ENCODE results near the gene THOC2.
"Not testable (repeated sequence)": the region's sequence is repeated elsewhere in the genome, so short reads cannot be mapped to it uniquely, and the experiment has no call there.

The THOC2 gene

DNA sequence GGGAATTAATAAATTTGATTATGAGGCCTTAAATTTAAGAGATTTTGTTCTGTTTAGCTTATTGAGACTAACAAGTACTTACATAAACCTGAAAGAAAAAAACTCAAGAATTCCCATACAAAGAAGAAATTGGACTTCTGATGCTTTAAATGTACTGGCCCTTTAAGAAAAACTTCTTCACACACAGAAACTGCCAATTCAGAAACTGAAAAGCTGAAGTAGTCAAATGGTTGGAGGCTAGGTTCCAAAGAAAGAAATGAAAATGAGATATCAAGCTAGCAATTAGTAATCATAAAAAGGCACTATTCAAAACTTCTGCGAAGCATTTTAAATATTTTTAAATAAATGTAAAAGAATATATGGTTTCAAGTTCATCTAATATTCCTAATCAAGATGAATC, 151.3 kb downstream of the THOC2 start:
- Histone ChIP-seq H3K9ac (no peak overlapping the region), H3K79me2 (no peaks in the 10 kb centered on the region), H3K4me2 (ENCODE audit: low read length) (no peak overlapping the region), H3K4me3 (ENCODE audit: low read depth, low read length) (no peak overlapping the region), H3K4me1 (no peaks in the 10 kb centered on the region), H3K27me3 (ENCODE audit: control insufficient read depth, insufficient read depth, low read length) (no peaks in the 10 kb centered on the region), H3K36me3 (ENCODE audit: control insufficient read depth, insufficient read depth, low read length) (no peaks in the 10 kb centered on the region), H2AFZ (no peak overlapping the region), H3K27ac (no peak overlapping the region), H3K9me3 (ENCODE audit: control insufficient read depth, low read length) (no peaks in the 10 kb centered on the region)
- TF ChIP-seq, protein P1, sequence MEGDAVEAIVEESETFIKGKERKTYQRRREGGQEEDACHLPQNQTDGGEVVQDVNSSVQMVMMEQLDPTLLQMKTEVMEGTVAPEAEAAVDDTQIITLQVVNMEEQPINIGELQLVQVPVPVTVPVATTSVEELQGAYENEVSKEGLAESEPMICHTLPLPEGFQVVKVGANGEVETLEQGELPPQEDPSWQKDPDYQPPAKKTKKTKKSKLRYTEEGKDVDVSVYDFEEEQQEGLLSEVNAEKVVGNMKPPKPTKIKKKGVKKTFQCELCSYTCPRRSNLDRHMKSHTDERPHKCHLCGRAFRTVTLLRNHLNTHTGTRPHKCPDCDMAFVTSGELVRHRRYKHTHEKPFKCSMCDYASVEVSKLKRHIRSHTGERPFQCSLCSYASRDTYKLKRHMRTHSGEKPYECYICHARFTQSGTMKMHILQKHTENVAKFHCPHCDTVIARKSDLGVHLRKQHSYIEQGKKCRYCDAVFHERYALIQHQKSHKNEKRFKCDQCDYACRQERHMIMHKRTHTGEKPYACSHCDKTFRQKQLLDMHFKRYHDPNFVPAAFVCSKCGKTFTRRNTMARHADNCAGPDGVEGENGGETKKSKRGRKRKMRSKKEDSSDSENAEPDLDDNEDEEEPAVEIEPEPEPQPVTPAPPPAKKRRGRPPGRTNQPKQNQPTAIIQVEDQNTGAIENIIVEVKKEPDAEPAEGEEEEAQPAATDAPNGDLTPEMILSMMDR (IDR thresholded peaks at IDR 0.05): no peak

DNA sequence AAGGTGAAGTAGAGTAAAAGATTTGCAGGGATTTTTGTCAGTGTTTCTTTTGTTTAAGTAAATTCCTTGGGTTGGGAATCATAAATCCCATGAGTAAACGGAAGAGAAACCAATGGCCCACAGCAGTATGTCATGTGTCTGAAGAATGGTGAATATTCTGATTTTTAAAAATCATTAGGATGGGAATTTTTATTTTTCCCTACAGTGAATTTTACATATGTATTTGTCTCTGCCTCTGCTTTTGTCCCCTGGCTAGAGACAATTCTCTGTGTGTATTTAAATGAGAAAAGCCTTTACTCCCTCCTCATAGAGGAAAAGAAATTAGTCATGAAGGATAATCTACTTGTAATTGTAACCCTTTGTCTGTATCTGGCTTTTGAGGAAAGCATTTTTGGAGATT, 152.1 kb downstream of the THOC2 start:
- Histone ChIP-seq H3K9ac (no peak overlapping the region), H3K4me2 (ENCODE audit: low read length) (no peak overlapping the region), H3K27me3 (ENCODE audit: control insufficient read depth, insufficient read depth, low read length) (no peaks in the 10 kb centered on the region), H2AFZ (no peak overlapping the region), H3K4me1 (no peaks in the 10 kb centered on the region), H3K36me3 (ENCODE audit: control insufficient read depth, insufficient read depth, low read length) (no peaks in the 10 kb centered on the region), H3K79me2 (no peaks in the 10 kb centered on the region), H3K9me3 (ENCODE audit: control insufficient read depth, low read length) (no peaks in the 10 kb centered on the region), H3K4me3 (ENCODE audit: low read depth, low read length) (no peak overlapping the region), H3K27ac (no peak overlapping the region)
- TF ChIP-seq, protein P1 (IDR thresholded peaks at IDR 0.05): no peak

DNA sequence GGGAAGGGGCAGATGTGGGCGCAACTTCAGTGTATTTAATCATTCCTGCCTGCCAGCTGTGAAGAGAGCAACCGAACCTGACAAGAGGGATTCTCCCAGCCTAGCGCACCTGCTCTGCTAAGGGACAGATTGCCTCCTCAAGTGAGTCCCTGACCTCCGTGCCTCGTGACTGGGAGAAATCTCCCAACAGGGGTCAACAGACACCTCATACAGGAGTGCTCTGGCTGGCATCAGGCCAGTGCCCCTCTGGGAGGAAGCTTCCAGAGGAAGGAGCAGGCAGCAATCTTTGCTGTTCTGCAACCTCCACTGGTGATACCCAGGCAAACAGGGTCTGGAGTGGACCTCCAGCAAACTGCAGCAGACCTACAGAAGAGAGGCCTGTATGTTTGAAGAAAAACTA, 158.8 kb downstream of the THOC2 start:
- not testable (repeated sequence) for H3K9me3 ChIP-seq (ENCODE audit: control insufficient read depth, low read length); H3K27ac ChIP-seq; H3K9ac ChIP-seq; H3K36me3 ChIP-seq (ENCODE audit: control insufficient read depth, insufficient read depth, low read length); H3K4me3 ChIP-seq (ENCODE audit: low read depth, low read length); H2AFZ ChIP-seq; H3K79me2 ChIP-seq; H3K27me3 ChIP-seq (ENCODE audit: control insufficient read depth, insufficient read depth, low read length); H3K4me1 ChIP-seq; H3K4me2 ChIP-seq (ENCODE audit: low read length)

DNA sequence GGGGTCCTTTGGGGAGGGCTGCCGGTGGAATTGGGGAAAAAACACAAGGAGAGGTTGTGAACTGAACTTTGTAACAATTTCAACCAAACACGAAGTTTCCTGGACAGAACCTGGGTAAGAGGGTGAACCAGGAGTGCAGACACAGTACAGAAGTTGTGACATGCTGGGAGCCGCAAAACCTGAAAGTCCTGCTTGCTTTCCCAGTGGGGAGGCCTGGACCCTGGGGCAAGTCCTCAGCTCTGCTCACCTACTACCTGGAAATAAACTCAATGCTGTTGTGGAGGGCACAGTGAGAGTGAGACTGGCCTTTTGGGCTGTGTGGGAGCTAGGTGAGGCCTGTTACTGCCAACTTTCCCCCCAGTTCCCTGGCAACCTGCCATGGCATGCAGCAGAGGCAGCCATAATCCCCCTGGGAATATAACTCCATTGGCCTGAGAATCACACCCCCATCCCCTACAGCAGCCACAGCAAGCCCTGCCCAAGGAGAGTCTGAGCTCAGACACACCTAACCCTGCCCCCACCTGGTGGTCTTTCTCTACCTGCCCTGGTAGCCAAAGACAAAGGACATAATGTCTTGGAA, 162.8 kb downstream of the THOC2 start:
- Histone ChIP-seq H3K4me2 (ENCODE audit: low read length) (no peak overlapping the region), H3K4me1 (no peaks in the 10 kb centered on the region), H3K4me3 (ENCODE audit: low read depth, low read length) (no peak overlapping the region), H3K36me3 (ENCODE audit: control insufficient read depth, insufficient read depth, low read length) (no peaks in the 10 kb centered on the region), H2AFZ (no peak overlapping the region), H3K9me3 (ENCODE audit: control insufficient read depth, low read length) (no peaks in the 10 kb centered on the region), H3K79me2 (no peaks in the 10 kb centered on the region), H3K27me3 (ENCODE audit: control insufficient read depth, insufficient read depth, low read length) (no peaks in the 10 kb centered on the region), H3K9ac (no peak overlapping the region), H3K27ac (no peak overlapping the region)
- TF ChIP-seq, protein P1 (IDR thresholded peaks at IDR 0.05): no peak

DNA sequence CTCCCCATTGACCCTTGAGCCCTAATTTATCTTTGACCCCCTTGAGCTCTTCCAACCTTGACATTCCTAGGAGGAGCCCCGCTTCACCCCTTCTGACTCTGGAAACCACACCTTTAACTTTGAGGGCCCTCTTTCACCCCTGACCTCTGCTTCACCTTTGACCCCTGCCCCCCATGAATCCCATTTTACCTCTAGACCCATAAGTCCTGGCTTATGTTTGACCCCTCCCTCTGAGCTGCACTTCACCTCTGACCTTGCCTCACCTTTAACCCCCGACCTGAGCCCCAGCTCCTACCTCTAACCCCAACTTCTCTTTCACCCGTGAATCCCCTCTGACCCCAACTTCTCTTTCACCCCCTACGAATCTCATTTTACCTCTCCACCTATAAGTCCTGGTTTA, 169.7 kb downstream of the THOC2 start:
- TF ChIP-seq, protein P1 (IDR thresholded peaks at IDR 0.05): no peak
- H3K36me3 ChIP-seq (ENCODE audit: control insufficient read depth, insufficient read depth, low read length): no peaks in the 10 kb centered on the region

More for the DNA sequence above, 169.7 kb downstream of the THOC2 start:
- H3K4me2 ChIP-seq (ENCODE audit: low read length): no peak overlapping the region
- no peak overlapping the region for H2AFZ ChIP-seq
- no peaks in the 10 kb centered on the region for H3K4me1 ChIP-seq
- H3K27ac ChIP-seq: no peak overlapping the region
- no peak overlapping the region for H3K9ac ChIP-seq
- no peaks in the 10 kb centered on the region for H3K9me3 ChIP-seq (ENCODE audit: control insufficient read depth, low read length)
- no peaks in the 10 kb centered on the region for H3K27me3 ChIP-seq (ENCODE audit: control insufficient read depth, insufficient read depth, low read length)
- no peaks in the 10 kb centered on the region for H3K79me2 ChIP-seq
- no peak overlapping the region for H3K4me3 ChIP-seq (ENCODE audit: low read depth, low read length)

All from parathyroid adenoma (tissue), 2 donors.